GM18951 (cell line): ENCODE results near the gene NPAS3.

Experiments
- POLR2A ChIP-seq: IDR thresholded peaks from 4 replicates; pipeline ENCODE4 v1.6.1; 2011; ENCODE audit warnings: mild to moderate bottlenecking; ENCODE audit not compliant: insufficient read length, insufficient read depth; ENCODE audit errors: extremely low read depth
- in situ Hi-C: fragments of 300-500 bp; cut with MboI; formaldehyde crosslinking; loops from one replicate; pipeline ENCODE4 v1.12.0; 2022; ENCODE audit warnings: low sequenced_read_pairs, mixed read lengths, inconsistent platforms; ENCODE audit not compliant: unreplicated experiment

The NPAS3 gene

GRCh38 chr14:33150666-33151428, 212.2 kb downstream of the NPAS3 start:
- in situ Hi-C loops, result no loop called here

GRCh38 chr14:33163109-33163508, 224.4 kb downstream of the NPAS3 start:
- no peak for TF ChIP-seq POLR2A
- in situ Hi-C loops, result no loop called here

More at GRCh38 chr14:33150666-33151428, 212.2 kb downstream of the NPAS3 start:
- no peak for TF ChIP-seq POLR2A

GRCh38 chr14:33163600-33163999, 224.9 kb downstream of the NPAS3 start:
- TF ChIP-seq POLR2A, result no peak
- in situ Hi-C loops, result no loop called here

GRCh38 chr14:33165144-33165925, 226.7 kb downstream of the NPAS3 start:
- in situ Hi-C loops, result no loop called here
- no peak for TF ChIP-seq POLR2A

GRCh38 chr14:33165926-33166289, 227.2 kb downstream of the NPAS3 start:
- TF ChIP-seq POLR2A, result no peak
- in situ Hi-C loops, result no loop called here

- TF ChIP-seq POLR2A, result no peak
- in situ Hi-C loops, result no loop called here
Observed at GRCh38 chr14:33175951-33176350, 237.3 kb downstream of the NPAS3 start.

- TF ChIP-seq POLR2A, result no peak
- in situ Hi-C loops, result no loop called here
Observed at GRCh38 chr14:33184587-33184986, 245.9 kb downstream of the NPAS3 start.

- in situ Hi-C loops, result no loop called here
- no peak for TF ChIP-seq POLR2A
Observed at GRCh38 chr14:33186656-33187055, 248.0 kb downstream of the NPAS3 start.

- in situ Hi-C loops, result no loop called here
- no peak for TF ChIP-seq POLR2A
Observed at GRCh38 chr14:33188880-33189279, 250.2 kb downstream of the NPAS3 start.

- no peak for TF ChIP-seq POLR2A
- in situ Hi-C loops, result no loop called here
Observed at GRCh38 chr14:33191855-33192254, 253.2 kb downstream of the NPAS3 start.

GRCh38 chr14:33194551-33194950, 255.9 kb downstream of the NPAS3 start:
- TF ChIP-seq POLR2A, result no peak
- in situ Hi-C loops, result no loop called here

- TF ChIP-seq POLR2A, result no peak
- in situ Hi-C loops, result no loop called here
Observed at GRCh38 chr14:33198684-33199083, 260.0 kb downstream of the NPAS3 start.

GRCh38 chr14:33201116-33201515, 262.4 kb downstream of the NPAS3 start:
- in situ Hi-C loops, result no loop called here
- TF ChIP-seq POLR2A, result no peak

GRCh38 chr14:33206981-33207380, 268.3 kb downstream of the NPAS3 start:
- in situ Hi-C loops, result no loop called here
- TF ChIP-seq POLR2A, result no peak
